Transverse colon (tissue), 4 donors: ENCODE measurements around the gene KANK2. TPM values are rescaled to one million over a fixed set of nuclear protein-coding genes. Genes with fewer than 3 reads are reported as not detected.
A peak's percentile ranks its signal among the peaks of the same experiment; 100 is the strongest.

Source experiments
- DNase-seq: peaks from one replicate; pipeline ENCODE4 v3.0.0-alpha.2; 2019
- H3K27ac ChIP-seq, 4 donors: fragments of 200-600 bp; sonication (generic); 2 replicates each; pipeline ENCODE4 v1.5.1; 2016 to 2018; ENCODE audit warnings: inconsistent platforms in 4 of 4
- H3K27me3 ChIP-seq: fragments of 200-600 bp; sonication (generic); 2 replicates; pipeline ENCODE4 v1.5.1; 2017; ENCODE audit warnings: inconsistent platforms
- H3K36me3 ChIP-seq, 4 donors: fragments of 200-600 bp; sonication (generic); 2 replicates each; pipeline ENCODE4 v1.5.1; 2017 to 2019; ENCODE audit warnings: inconsistent platforms in 4 of 4
- H3K4me1 ChIP-seq, 4 donors: fragments of 200-600 bp; sonication (generic); 2 replicates each; pipeline ENCODE4 v1.5.1; 2017 to 2020; ENCODE audit warnings: inconsistent platforms in 4 of 4
- H3K4me3 ChIP-seq, 4 donors: fragments of 200-600 bp; sonication (generic); 1 replicate in 1 of 4; 2 replicates in 3 of 4; pipeline versions ENCODE4 v1.5.1 to v1.6.1; 2017 to 2019; ENCODE audit warnings: inconsistent platforms in 4 of 4
- H3K9me3 ChIP-seq, 2 donors: fragments of 200-600 bp; sonication (generic); 2 replicates each; pipeline ENCODE4 v1.5.1; 2017 to 2019; ENCODE audit warnings: inconsistent platforms in 2 of 2
- EP300 ChIP-seq: sonication (generic); formaldehyde crosslinking; IDR thresholded peaks from one replicate; pipeline ENCODE4 v1.6.1; 2017; ENCODE audit warnings: antibody characterized with exemption, low read depth
- POLR2A ChIP-seq: fragments of 450-650 bp; IDR thresholded peaks from one replicate; pipeline ENCODE4 v1.6.1; 2016; ENCODE audit warnings: antibody characterized with exemption, mild to moderate bottlenecking, moderate library complexity
- POLR2AphosphoS5 ChIP-seq, 3 donors: sonication (generic); formaldehyde crosslinking; IDR thresholded peaks; one replicate each; pipeline ENCODE4 v1.6.1; 2016; ENCODE audit warnings: antibody characterized with exemption in 3 of 3
- WGBS, 2 donors: methylation state at CpG; one replicate each; pipeline ENCODE4 v1.1.5; 2018; ENCODE audit warnings: low coverage in 1 of 2; 5-methylcytosine and 5-hydroxymethylcytosine counted together
- in situ Hi-C, 4 donors: fragments of 200-750 bp; cut with MboI; loops; one replicate each; pipeline versions ENCODE4 v1.15.0 to v1.15.1; 2017; ENCODE audit warnings: low sequenced_read_pairs in 3 of 4, low pct_ligation_motif_present in 1 of 4, low pct_unique_long_range_greater_than_20kb in 1 of 4
- intact Hi-C: fragments of 100-400 bp; cut with DNase I; formaldehyde crosslinking; loops from one replicate; pipeline ENCODE4 v1.15.1; 2023; ENCODE audit warnings: low total_unique reads
- total RNA-seq, 4 donors: library from RNA; depleted of rRNA; stranded (reverse); fragments of >200 nt; gene quantifications; one replicate each; pipeline ENCODE4 v1.1.0, GENCODE V29; 2016
- TF ChIP-seq, protein P1 (sequence below), 5 experiments: fragments of 200-600 bp in 3 of 5; fragments of 450-650 bp in 2 of 5; sonication (generic) in 3 of 5; IDR thresholded peaks; 1 replicate in 2 of 5; 2 replicates in 3 of 5; pipeline ENCODE4 v1.5.1; 2016 to 2017; ENCODE audit warnings: antibody characterized with exemption in 5 of 5, inconsistent platforms in 3 of 5, mild to moderate bottlenecking in 2 of 5, moderate library complexity in 1 of 5

The KANK2 gene
- total RNA-seq, 4 donors from 2014 or later, result 145 to 339 (median 243) TPM

DNA sequence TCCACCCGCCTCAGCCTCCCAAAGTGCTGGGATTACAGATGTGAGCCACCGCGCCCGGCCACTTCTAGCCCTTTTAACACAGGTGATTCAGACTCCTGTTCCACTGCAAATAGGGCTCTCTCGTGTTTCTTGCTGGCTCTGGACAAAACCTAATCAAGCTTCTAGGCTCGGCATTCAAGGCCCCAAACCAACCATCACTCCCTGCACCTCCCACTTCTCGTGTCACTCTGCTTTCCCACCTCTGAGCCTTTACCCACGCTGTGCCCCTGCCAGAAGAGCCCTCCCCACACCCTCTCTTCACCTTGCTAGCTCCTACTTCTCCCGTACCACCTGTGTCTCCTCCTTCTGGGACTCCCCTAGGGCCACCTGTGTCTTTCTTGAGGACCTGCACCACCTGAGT is 19.8 kb downstream of the KANK2 start:
- WGBS, 2 donors, result 87% methylated on average over 3 to 9 of the region's 9 CpGs
- Histone ChIP-seq H3K27me3 (no peaks in the 10 kb centered on the region), H3K27ac (peak overlapping the region in 2 of 4 donors; percentile 52 to 96), H3K4me1 (peaks cover 8 to 22% (median 15%) of the 10 kb centered on the region in 4 donors), H3K9me3 (no peaks in the 10 kb centered on the region), H3K4me3 (no peak overlapping the region), H3K36me3 (peaks cover 0 to 9% (median 0%) of the 10 kb centered on the region in 4 donors)
- no peak for TF ChIP-seq POLR2AphosphoS5 (IDR thresholded peaks at IDR 0.05)
- TF ChIP-seq, protein P1, sequence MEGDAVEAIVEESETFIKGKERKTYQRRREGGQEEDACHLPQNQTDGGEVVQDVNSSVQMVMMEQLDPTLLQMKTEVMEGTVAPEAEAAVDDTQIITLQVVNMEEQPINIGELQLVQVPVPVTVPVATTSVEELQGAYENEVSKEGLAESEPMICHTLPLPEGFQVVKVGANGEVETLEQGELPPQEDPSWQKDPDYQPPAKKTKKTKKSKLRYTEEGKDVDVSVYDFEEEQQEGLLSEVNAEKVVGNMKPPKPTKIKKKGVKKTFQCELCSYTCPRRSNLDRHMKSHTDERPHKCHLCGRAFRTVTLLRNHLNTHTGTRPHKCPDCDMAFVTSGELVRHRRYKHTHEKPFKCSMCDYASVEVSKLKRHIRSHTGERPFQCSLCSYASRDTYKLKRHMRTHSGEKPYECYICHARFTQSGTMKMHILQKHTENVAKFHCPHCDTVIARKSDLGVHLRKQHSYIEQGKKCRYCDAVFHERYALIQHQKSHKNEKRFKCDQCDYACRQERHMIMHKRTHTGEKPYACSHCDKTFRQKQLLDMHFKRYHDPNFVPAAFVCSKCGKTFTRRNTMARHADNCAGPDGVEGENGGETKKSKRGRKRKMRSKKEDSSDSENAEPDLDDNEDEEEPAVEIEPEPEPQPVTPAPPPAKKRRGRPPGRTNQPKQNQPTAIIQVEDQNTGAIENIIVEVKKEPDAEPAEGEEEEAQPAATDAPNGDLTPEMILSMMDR (IDR thresholded peaks at IDR 0.05), result no peak
- TF ChIP-seq EP300, result no peak
- no peak for TF ChIP-seq POLR2A
- intact Hi-C loops, result no loop called here
- no peak for DNase-seq
- in situ Hi-C loops, result no loop called here

- Histone ChIP-seq H3K36me3 (peaks cover 0 to 17% (median 0%) of the 10 kb centered on the region in 4 donors), H3K4me1 (peaks cover 8 to 22% (median 15%) of the 10 kb centered on the region in 4 donors), H3K9me3 (no peaks in the 10 kb centered on the region), H3K4me3 (no peak overlapping the region), H3K27me3 (no peaks in the 10 kb centered on the region), H3K27ac (no peak overlapping the region)
- no peak for TF ChIP-seq EP300
- intact Hi-C loops (no loop called here), in situ Hi-C loops (no loop called here)
- 80 to 93% methylated on average over 1 to 18 of the region's 18 CpGs for WGBS, 2 donors
- no peak for DNase-seq
Observed at GRCh38 chr19:11176466-11177193, 20.7 kb downstream of the KANK2 start.

DNA sequence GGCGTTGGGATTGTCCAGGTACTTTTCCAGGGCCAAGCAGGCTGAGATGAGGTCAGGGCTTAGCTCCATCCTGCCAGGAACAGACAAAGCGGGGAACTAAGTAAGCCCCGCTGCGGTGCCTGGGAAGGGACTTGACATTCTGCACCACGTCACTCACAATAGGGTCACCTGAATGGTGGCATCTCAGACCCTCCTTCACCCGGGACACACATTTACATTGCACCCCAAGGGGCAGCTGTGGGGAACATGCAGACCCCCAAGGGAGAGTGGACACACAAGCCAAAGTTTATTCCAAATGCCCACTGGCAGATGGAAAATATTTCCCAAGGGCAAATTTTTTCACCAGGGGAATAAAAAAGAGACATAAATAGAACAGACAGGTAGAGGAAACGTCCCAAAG is 21.4 kb downstream of the KANK2 start:
- Histone ChIP-seq H3K27ac (peak overlapping the region in 1 of 4 donors; percentile 5), H3K4me1 (peaks cover 8 to 22% (median 15%) of the 10 kb centered on the region in 4 donors), H3K4me3 (no peak overlapping the region), H3K9me3 (no peaks in the 10 kb centered on the region), H3K36me3 (peaks cover 0 to 17% (median 0%) of the 10 kb centered on the region in 4 donors), H3K27me3 (no peaks in the 10 kb centered on the region)
- intact Hi-C loops, result no loop called here
- 91 to 100% methylated on average over 1 to 7 of the region's 7 CpGs for WGBS, 2 donors
- DNase-seq, result no peak
- in situ Hi-C loops, result no loop called here
- TF ChIP-seq, protein P1 (IDR thresholded peaks at IDR 0.05), result no peak
- TF ChIP-seq POLR2AphosphoS5 (IDR thresholded peaks at IDR 0.05) (no peak), EP300 (no peak)

DNA sequence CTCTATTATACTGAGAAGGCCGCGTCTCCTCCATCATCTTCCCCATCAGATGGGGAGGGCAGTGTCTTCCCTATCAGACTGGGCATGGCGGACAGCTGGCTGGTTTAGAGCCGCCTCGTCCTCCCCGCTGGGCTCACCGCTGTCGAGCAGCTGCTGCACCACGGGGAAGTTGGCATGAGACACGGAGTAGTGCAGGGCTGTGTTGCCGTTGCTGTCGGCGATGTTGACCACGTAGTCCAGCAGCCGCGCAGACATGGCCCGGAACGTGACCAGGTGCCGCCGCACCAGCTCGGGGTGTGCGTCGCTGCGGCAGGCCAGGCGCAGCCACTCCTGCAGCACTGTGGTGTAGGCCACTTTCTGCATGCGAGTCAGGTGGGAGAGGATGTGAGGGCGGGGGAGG is 23.0 kb downstream of the KANK2 start:
- intact Hi-C loops (no loop called here), in situ Hi-C loops (no loop called here)
- TF ChIP-seq POLR2A (no peak), EP300 (no peak), POLR2AphosphoS5 (IDR thresholded peaks at IDR 0.05) (no peak)
- TF ChIP-seq, protein P1 (IDR thresholded peaks at IDR 0.05), result no peak
- 94% methylated on average over 27 of the region's 27 CpGs; no CpG with 5 or more reads in 1 of the 2 donors for WGBS, 2 donors
- Histone ChIP-seq H3K27me3 (no peaks in the 10 kb centered on the region), H3K4me1 (peaks cover 3 to 11% (median 6%) of the 10 kb centered on the region in 4 donors), H3K27ac (no peak overlapping the region), H3K4me3 (no peak overlapping the region), H3K9me3 (no peaks in the 10 kb centered on the region), H3K36me3 (peaks cover 0 to 17% (median 6%) of the 10 kb centered on the region in 4 donors)
- DNase-seq, result no peak
